ENCODE measurements around the gene CLASP1.
"Not testable (repeated sequence)": the region's sequence is repeated elsewhere in the genome, so short reads cannot be mapped to it uniquely, and the experiment has no call there.

The CLASP1 gene

DNA sequence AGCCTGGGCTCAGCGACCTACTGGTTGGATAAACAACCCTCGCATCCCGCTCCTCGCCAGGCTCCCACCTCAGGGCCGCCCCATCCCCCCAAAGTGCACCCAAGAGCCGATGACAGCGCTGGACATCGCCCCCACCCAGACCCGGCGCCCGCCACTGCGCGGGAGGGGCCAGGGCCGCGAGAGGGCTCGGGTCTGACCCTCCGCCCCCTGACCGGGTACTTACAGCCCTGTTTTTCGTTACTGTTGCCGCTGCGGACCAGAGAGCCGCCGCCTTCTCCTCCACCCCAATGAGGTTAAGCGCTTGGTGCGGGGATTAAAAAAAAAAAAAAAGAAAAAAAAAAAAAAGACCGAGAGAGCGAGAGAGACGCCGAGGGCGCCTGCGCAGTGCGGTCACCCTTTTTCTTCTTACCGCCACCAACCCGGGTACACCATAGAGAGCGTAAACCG, at the start of gene CLASP1:
Gene CLASP1, minus strand, starts transcription at position 314 of the 447 bp plus-strand sequence. CDS start 43,567 bp downstream, outside the sequence.
- no peak for DNase-seq

GRCh38 chr2:121698318-121698930, 49.2 kb upstream of the CLASP1 start:
- DNase-seq: no peak

GRCh38 chr2:121697108-121697631, 47.9 kb upstream of the CLASP1 start:
- DNase-seq: no peak

GRCh38 chr2:121696410-121696930, 47.2 kb upstream of the CLASP1 start:
- no peak for DNase-seq

DNA sequence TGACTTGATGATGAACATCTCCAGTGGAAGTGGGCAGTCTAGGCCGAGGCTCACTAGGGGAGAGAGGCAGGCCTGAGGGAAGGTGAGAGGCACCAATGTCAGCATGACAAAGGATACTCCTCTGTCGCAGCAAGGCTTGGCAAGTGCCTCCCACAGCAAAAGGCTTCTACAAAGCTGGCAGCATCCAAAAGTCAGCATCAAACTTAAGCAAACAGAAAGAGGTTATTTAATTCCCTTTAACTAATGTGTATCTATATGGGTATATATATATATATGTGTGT, 45.8 kb upstream of the CLASP1 start:
- DNase-seq: no peak

DNA sequence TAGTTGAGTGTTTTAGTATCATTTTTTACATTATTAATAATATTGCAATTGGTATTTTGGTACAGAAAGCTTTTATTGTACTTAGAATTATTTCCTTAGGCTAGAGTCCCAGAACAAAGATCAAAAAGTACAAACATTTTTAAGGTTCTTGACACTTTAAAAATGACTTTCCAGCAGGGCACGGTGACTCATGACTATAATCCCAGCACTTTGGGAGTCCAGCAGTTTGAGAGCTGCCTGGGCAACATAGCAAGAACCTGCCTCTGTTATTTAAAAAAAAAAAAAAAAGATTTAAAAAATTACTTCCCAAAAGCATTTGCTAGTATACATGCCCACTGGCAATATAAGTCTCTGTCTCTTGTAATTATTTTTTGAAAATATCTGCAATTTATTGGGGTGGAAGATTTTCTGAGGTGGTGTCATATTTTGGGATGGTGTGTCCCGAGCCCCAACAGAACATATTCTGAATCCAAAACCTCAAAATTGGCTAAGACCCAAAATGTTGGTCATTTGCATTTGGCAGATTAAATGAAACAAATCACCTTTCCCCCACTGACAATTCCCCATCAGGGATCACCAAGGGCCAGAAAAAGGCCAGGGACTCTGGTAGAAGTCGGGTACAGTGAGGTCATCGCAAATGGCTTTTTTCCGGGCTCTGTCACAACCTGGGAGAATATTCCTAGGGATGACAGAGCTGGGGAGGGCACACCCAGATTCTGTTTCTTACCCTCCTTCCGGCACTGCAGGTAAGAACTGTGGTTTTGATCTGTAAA, 45.3 kb upstream of the CLASP1 start:
- DNase-seq: no peak

DNA sequence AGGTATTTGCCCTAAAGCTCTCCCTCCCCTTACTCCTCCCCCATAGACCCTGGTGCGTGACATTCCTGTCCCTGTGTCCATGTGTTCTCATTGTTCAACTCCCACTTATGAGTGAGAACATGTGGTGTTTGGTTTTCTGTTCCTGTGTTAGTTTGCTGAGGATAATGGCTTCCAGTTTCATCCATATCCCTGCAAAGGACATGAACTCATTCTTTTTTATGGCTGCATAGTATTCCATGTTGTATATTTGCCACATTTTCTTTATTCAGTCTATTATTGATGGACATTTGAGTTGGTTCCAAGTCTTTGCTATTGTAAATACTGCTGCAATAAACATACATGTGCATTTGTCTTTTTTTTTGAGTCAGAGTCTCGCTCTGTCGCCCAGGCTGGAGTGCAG, 41.3 kb upstream of the CLASP1 start:
- not testable (repeated sequence) for DNase-seq

DNA sequence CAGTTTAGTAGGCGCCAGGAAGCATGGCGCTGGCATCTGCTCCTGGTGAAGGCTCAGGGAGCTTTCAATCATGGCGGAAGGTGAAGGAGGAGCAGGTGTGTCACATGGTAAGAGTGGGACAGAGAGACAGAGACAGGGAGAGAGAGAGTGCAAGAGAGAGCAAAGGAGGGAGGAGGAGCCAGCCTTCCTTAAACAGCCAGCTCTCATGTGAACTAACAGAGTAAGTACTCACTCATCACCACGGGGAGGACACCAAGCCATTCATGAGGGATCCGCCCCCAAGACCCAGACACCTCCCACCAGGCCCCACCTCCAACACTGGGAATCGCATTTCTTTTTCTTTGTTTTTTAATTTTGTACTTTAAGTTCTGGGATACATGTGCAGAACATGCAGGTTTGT, 40.8 kb upstream of the CLASP1 start:
- no peak for DNase-seq

DNA sequence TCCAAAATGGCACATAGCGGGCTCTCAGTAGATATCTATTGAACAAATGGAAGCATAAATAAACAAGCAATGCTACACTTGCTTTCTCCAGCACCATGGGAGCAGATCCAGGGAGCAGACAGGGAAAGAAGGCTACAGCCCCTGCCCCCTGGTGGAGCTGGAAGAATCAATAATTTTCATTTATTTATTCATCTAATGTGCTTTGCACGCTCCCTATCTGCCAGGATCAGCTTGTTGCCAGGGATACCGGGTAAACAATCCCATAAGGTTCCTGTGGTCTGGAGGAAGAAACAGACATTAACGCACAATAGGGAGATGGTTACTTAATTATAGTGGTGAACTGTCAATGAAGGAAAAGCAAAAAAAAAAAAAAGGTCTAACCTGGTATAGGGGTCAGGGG, 40.1 kb upstream of the CLASP1 start:
- no peak for DNase-seq

DNA sequence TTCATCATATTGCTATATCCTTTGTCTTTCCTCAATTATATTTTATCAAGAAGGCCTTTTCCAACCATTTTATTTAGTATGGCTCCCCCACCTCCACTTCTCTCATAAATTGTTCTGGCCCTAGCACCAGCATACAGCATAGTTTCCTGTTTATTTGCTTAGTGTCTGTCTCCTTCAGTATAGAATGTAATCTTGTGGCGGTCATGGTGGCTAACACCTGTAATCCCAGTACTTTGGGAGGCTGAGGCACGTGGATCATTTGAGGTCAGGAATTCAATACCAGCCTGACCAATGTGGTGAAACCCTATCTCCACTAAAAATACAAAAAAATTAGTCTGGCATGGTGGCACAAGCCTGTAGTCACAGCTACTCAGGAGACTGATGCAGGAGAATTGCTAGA, 39.6 kb upstream of the CLASP1 start:
- no peak for DNase-seq

- DNase-seq: no peak
These were observed 37.6 kb upstream of the CLASP1 start for GRCh38 chr2:121686902-121687301.

GRCh38 chr2:121686218-121686617, 37.0 kb upstream of the CLASP1 start:
- DNase-seq: no peak

DNA sequence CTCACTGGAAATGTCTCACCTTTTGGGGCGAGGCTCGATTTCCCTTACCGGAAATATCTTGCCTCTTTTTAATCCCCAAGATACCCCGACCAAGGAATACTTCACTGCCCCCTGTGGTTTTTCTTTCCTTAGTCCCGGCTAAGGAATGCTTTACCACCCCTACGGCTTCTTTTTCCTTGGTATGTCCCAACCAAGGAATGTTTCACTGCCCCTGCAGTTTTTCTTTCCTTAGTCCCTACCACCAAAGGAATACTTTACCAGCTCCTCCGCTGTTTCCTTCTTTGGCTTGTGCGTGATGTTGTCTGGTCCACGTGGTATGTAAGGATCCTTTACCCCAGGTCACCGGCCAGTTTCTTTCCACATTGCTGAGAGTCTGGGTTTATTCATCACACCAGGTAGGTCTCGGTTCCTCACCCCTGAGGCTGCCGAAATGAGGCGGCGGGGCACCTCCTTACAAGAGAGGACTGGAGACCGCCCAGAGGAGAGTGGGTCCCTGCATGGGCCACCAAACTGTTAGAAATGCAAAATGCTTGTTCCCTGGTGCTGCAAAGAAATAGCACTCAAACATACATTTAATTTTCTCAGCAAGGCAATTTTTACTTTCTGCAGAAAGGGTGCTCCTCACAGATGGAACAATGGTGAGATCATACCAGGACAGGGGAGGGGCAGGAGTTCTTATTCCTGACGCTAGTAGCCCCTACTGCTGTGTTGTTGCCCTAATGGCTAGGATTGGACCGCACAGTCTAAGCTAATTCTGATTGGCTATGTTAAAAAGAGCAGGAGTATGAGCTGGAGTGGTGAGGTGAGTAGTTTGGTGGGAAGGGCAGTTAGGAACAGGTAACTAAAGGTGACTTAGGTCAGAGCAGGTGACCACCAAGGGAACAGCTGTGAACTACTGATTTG, 33.4 kb upstream of the CLASP1 start:
- DNase-seq: no peak

- no peak for DNase-seq
These were observed 28.6 kb upstream of the CLASP1 start for GRCh38 chr2:121677855-121678254.

DNA sequence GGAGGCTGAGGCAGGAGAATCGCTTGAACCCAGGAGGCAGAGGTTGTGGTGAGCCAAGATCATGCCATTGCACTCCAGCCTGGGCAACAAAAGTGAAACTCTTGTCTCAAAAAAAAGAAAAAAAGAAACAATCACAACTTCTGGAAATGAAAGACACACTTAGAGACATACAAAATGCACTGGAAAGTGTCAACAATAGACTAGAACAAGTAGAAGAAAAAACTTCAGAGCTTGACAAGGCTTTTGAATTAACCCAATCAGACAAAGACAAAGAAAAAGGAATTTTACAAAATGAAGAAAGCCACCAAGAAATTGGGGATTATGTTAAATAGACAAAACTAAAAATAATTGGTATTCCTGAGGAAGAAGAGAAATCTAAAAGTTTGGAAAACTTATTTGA, 22.4 kb upstream of the CLASP1 start:
- not testable (repeated sequence) for DNase-seq

- no peak for DNase-seq
These were observed 20.9 kb upstream of the CLASP1 start for GRCh38 chr2:121670181-121670580.

DNA sequence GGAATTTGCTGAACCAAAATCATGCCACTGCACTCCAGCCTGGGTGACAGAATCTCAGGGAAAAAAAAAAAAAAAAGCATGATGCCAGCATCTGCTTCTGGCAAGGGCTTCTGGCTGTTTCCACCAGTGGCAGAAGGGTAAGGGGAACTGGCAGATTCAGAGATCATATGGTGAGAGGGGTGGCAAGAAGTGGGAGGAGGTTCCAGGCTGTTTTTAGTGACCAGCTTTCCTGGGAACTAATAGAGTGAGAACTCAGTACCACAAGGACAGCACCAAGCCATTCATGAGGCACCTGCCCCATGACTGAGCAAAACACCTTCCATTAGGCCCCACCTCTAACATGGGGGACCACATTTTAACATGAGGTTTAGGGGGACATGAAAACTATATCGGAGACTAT, 18.4 kb upstream of the CLASP1 start:
- no peak for DNase-seq

DNA sequence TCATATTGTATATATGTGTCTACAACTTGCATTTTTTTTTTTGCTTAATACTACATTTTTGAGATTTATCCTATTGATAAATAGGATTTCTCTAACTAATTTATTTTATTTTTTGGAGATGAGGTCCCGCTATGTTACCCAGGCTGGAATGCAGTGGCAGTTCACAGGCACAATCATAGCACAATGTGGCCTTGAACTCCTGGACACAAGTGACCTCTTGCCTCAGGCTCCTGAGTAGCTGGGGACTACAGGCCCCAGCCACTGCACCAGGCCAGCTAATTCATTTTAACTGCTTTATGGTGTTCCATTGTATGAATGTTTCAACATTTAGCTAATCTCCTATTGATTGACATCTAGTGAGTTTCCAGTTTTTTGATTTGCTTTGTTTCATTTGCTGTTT, 16.8 kb upstream of the CLASP1 start:
- no peak for DNase-seq

DNA sequence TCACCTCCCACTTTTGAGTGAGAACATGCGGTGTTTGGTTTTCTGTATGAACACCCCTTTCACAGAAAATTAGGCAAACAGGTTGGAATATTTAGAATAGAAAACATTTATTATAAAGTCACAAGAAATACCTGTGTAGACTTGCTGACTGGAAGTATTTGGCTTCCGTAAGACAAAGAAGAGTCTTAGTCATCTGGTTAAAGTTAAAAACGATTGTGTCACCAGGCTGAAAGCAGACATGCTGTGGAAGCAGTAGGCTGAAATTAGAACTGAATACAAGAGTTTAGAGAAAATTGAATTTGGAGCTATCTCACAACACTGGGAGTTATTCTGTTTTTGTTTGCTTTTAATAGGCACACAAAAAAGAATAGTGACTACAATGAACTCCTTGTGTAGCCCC, 16.2 kb upstream of the CLASP1 start:
- DNase-seq: no peak

DNA sequence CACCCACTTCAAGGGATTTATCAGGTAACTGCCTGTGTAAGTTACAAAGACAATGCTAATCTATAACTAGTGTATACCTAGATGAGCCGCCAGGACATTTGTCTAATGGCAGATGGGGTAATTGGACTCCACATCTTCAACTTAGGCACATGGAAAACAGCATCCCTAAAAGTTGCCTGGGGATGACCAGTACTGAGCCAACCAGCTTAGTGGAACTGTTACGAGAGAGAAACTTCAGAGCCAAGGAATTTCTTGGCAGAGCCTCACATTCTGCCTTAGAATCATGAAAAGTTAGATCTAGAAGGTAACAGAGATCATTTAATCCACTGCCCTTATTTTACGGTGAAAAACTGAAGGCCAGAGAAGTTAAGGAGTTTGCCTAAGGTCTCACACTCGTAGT, 15.5 kb upstream of the CLASP1 start:
- DNase-seq: no peak

DNA sequence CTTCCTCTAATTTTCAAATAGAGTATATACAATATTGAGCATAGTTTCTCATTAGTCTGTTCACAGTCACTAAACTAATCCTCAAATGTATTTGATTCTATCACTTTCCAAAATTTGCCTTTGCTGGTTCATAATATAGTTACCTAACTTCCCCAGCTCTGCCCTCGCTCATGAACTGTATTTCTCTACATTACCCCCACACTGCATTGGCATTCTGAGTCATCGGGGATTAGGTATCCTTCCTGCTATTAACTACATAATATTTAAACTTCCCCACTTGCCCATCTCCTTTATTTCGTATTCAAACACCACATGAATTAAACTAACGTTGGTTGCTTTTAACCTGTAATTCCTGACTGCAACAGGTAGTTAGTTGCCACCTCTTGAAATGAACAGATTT, 14.8 kb upstream of the CLASP1 start:
- no peak for DNase-seq

GRCh38 chr2:121663434-121663833, 14.2 kb upstream of the CLASP1 start:
- no peak for DNase-seq

- no peak for DNase-seq
These were observed 13.4 kb upstream of the CLASP1 start for GRCh38 chr2:121662656-121663055.
